NCI-H2107 (cell line): ENCODE results near the gene PARVG.
"Not testable (repeated sequence)": the region's sequence is repeated elsewhere in the genome, so short reads cannot be mapped to it uniquely, and the experiment has no call there.

Experiments
- DNase-seq: peaks from one replicate; lab custom pipeline; 2025; lab: John Stamatoyannopoulos, UW

Gene PARVG

DNA sequence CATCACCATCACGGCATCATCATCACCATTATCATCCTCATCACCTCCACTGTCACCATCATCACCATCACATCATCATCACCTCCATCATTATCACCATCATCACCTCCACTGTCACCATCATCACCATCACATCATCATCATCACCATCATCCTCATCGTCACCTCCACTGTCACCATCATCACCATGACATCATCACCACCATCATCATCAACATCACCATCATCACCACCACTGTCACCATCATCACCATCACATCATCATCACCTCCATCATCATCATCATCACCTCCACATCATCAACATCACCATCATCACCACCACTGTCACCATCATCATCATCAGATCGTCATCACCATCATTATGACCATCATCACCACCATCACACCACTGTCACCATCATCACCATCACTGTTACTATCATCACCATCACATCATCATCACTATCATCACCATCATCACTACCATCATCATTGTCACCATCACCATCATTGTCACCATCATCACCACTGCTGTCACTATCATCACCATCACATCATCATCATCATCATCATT lies 32.8 kb downstream of the PARVG start:
- DNase-seq = no peak

DNA sequence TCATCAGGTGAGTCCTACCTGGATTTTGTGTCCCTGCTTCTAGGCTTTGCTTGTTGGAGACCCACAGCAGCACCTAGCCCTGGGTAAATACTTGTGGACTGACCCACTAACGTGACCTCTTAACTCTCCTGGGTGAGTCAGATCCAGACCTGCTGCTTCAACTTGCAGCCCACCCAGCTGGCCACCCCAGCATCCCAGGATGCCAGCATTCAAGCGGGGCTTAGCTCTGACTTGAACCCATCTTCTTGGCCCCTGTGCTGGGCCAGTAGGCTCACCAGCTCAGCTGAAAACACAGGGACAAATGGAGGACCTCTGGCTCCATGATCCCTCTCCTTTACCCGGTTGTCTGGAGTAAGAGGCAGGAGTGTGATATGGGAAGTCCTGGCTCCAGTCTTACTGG lies 33.5 kb downstream of the PARVG start:
- no peak for DNase-seq

DNA sequence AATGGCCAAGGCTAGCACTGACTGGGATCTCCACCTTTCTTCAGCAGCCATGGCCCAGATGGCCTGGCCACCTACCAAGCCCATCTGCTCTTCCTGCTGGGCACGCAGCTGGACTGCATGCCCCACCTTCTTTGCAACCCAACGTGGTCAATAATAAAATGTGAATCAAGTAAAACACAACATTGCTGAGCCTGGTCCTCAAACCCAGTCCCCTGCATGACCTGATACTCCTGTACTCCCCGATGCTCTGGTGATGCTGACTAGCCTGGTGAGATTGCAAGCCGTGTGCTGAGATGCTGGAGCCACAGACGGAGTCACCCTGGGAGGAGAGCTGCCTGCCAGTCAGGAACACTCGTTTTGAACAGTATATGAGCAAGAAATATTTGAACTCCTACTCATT lies 34.0 kb downstream of the PARVG start:
- no peak for DNase-seq

DNA sequence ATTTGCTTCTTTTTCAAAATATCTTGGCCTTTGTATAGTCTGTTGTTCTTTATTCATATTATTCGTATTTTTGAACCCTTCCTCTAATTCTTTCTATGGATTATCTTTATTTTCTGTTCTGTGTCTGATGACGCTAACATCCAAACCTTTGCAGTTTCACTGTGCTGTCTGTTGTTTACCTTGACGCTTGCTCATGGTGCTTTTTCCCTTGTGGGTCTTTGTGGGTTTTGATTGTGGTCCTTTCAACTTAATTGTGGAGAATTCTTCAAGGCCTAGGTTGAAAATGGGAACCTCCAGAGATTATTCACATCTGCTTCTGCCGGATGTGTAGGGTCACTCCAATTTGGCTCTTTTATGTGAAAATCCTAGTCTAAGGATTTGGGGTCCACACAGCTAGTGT lies 34.6 kb downstream of the PARVG start:
- no peak for DNase-seq

DNA sequence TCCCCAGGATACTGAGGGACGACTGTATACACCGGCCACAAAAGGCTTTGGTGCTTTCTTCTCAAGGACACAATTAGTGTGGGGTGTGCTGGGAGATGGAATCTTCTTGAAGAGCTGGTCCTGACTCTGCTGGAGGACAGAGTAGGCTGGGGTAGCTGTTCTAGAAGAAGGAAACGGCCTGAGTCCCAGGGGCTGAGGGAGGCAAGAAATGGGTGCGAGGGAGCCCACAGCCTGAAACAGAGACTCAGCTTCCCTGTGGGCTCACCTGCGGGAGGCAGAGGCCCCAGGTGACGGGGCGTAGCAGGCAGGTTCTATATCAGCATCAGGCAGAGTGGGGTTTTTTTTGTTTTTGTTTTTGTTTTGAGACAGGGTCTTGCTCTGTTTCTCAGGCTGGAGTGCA lies 36.6 kb downstream of the PARVG start:
- no peak for DNase-seq

DNA sequence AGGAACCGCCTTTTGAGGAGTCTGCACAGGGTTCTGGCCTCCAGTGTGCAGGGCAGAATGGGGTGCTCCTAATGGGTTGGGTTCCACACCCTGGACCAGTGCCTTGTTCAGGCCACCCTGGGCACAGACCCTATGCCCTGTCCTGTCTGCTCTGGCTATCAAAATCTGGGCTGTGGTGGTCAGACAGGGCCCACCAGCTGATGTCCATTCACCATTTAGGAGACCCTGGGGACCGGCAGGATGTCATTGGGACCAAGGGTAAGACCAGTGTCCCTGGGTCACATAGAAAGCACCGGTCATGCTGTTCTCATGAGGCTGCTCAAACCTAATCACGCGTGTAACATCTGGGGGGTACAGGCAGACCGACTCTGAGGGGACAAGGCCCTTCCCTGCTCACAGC lies 37.3 kb downstream of the PARVG start:
- no peak for DNase-seq

DNA sequence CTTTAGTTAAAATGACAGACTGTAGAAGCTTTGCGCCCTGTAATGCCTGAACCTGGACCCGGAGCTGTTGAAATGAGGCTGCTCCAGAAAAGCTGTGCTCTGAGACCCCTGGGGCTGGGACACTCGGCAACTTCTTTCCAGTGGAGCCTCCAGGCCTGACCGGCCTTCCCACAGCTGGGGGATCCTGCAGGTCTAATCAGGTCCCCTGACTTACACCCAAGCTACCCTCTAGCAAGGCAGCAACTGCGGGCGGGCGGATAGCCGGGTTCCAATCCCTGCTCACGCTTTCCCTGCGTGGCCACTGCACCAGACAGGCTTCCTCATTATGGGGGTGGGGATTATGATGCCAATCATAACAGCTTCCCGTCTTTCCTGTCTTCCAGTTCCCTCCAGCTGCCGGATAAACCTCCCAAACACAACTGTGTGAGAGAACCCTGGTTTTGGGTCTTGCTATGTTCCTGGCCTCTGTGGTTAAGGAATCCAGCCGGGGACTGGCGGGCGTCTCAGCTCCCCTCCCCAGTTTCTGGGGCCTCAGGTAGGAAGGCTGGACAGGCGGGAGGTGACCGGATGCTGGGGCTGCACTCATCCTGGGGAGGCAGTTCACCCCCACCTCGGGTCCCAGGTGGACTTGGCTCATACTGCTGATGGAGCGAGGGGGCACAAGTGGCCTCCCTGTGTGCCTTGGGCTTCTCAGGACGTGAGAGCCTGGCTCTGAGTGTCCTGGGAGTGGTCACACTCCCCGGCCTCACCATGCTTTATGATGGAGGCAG lies 38.6 kb downstream of the PARVG start:
- no peak for DNase-seq

DNA sequence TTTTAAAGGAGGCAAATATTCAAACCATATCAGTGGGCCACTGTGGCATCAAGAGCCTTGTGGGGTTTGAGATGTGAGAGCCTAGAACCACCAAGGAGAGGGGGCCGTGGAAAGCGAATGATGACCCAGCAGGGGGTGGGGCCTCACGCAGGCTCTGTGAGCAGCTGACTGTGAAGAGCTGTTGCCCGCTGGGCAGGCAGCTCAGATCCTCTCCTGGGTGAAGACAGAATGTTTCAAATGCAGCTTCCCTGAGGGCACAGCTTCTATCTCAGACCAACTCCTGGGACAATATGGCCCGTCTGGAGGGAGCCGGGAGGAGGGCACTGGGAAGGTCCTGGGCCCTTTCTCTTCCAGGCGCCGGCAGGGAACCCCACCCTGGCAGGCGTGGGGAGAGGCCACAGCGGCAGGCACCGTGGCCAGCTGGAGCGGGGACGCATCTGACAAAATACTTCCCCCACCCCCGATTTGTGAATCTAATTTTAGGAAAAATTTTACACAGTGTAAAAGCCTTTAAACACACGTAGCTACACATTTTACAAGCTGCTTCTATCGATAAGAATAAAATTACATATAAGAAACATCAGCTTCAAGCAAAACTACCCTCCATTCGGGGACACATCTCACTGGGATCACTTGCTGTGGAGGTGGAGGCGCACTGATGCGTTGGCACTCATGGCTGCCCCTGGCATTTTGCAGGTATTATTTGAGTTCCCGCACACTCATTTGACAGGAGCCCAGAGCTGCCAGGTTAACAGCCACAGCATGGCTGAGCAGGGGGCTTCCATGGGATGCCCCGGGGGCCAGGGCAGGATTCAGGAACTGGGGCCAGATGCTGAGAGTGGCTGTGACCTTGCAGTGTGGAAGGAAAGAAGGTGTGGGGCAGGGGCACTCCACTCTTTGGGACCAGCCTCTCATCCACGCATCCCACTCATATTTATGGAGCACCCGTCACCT lies 40.3 kb downstream of the PARVG start:
- no peak for DNase-seq

DNA sequence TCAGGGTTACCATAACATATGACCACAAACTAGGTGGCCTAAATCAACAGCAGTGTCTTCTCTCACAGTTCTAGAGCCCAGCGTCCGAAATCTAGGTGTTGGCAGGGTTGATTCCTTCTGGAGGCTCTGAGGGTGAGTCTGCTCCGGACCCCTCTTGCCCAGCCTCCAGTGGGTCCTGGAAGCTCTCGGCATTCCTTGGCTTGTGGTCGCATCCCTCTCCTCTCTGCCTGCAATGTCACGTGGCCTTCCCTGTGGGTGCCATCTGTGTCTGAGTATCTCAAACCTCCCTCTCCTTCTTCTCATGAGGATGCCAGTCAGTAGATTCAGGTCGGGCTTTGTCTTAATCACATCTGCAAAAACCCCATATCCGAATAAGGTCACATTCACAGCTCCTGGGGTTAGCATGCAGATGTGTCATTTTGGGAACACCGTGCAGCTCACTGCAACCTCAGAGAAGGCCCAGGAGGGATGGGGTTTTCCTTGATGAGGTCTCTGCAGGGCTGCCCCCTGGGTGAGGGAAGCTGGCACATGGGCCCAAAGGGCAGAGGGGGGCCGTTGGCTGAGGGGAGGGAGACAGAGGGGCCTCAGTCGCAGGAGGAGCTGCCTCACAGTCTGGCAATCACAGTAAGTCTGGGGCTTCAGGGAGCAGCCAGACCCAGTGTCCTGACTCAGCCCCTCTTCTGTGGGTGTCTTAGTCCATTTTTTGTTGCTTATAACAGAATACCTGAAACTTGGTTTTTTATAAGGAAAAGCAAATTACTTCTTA lies 41.2 kb downstream of the PARVG start:
- DNase-seq = no peak

DNA sequence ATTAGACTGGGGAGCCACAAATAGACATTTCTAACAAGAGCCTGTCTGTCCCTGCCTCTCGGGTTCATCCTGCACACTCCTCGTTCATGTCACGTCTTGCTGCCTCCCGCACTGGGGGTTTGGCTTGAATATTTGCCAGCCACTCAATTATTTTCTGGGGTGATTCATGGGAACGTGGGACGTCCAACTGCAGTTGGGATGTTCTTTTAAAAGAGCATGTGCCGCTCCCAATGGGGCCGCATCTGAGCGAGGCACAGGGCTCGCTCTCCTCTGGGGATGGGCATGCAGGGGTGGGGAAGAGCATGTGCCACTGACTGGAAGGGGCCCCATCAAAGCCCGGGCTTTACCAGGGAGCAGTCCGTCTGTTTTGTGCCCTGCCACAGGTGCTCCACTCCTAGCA lies 43.4 kb downstream of the PARVG start:
- no peak for DNase-seq

DNA sequence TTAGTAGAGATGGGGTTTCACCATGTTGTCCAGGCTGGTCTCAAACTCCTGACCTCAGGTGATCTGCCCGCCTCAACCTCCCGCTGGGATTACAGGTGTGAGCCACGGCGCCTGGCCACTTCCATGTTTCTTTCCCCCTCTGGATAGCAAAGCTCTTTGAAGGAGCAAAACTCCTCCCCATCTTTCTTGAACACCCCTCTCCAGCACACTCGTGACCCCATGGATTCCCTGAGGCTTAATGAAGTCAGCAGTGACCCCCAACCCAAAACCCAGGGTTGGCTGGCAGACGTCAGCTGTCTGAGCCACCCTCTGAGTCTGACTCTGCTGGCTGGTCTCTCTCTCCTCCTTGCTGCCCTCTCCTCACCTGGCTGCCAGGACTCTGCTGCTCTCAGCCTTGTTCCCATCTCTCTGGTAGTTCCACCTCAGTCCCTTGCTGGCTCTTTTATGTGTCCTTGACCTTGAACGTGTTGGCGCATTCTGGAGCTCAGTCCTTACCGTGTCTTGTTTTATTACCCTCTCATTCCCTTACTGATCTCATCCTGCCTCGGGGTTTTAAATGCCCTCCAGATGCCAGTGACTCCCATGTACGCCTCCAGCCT lies 44.5 kb downstream of the PARVG start:
- no peak for DNase-seq

DNA sequence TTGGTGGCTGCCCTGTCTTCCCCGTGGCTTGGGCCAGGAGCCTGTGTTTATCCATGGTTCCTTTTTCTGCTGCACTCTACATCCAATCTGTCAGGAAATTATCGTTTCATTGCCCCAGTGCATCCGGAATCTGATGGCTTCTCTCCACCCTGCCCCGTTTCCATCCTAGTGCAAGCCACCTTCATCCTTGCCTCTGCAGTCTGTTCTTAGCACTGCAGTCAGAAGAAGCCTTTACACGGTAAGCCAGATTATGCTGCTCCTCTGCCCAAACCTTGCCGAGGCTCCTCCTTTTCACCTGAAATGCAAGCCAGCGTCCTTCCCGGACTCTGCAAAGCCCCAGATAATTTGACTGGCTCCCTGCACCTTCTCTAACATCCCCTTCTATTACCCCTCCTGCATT lies 45.1 kb downstream of the PARVG start:
- DNase-seq = no peak

DNA sequence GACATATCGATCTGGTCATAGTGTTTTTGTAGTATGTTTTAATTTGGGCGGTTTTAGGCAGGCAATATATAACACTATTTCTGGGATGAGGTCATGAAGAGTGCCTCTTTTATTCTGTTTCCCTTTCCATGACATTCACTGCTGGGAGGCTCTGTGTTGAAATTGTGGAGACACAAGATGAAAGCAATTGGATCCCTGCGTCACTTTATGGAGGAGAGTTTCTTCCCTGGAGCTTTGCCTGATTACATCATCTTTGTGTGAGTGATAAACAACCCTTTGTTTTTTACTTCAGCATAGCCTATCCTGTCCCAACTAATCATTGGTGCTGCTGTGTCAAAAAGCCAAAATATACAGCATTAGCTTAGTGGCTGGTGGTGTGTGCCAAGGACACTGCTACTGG lies 48.6 kb downstream of the PARVG start:
- DNase-seq = no peak

DNA sequence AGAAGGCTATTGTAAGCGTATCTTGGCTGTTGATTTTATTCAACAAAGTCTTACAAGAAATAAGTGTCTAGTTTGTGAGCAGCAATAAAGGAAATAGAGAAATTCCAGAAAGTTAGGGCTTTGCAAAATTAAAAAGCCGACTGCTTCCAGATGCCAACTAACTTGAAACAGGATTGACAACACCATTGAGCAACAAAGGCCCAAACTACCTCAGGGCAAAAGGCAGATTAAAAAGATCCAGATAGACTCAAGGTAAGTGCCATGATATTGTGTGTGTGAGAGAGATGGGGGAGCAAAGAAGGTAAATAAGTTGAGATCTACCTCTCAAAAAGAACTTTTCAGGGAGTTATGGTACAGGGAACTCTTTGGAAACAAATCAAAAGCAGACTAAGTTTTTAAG lies 49.1 kb downstream of the PARVG start:
- DNase-seq = no peak

DNA sequence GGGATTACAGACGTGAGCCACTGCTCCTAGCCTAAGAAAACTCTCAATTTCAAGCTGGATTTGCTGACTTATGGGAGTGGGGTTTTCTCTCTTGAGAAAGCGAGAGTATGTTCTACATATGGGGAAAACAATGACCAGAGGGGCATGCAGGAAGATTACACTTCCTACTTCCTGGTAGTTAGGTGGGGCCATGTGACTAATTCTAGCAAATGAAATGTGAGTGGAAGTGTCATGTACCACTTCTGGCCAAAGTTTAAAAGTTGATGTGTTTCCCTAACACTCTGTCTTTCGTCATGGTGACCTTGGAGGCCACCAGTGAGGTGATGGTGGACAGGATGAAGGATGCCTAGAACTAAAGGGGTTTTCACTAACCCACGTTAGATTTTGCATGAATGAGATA lies 50.5 kb downstream of the PARVG start:
- no peak for DNase-seq

DNA sequence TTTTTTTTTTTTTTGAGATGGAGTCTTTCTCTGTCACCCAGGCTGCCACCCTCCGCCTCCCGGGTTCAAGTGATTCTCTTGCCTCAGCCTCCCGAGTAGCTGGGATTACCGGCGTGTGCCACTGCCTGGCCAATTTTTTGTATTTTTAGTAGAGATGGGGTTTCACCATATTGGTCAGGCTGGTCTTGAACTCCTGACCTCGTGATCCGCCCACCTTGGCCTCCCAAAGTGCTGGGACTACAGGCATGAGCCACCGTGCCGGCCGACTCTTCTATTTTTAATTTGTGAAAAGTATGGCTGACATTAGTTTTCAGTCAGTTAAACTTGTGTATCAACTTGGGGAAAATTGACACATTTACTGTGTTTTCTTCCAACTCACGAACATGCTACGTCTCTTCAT lies 53.6 kb downstream of the PARVG start:
- DNase-seq = not testable (repeated sequence)

DNA sequence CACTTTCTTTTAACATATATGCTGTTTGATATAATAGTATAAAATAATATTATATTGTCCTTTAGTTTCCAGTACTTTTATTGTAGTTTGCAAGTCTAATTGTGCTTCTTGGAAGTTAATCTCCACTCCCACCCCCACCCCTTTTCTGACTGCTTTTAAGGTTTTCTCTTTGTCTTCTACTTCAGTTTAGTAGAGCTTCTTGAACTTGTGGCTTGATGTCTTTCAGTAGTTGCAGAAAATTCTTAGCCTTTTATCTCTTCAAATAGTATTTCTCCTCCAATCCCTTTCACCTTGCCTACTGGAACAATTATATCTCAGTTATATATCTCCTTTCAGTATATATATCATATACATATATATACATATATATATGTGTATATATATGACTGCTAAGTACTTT lies 56.6 kb downstream of the PARVG start:
- DNase-seq = no peak

DNA sequence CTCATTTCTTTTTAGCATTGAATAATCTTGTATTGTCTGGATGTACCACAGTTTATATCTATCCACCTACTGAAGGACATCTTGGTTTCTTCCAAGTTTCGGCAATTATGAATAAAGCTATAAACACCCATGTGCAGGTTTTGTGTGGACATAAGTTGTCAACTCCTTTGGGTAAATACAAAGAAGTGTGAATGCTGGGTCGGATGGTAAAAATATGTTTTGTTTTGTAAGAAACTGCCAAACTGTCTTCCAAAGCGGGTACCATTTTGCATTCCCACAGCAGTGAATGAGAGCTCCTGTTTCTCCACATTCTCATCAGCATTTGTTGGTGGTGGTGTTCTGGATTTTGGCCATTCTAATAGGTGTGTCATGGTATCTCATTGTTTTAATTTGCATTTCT lies 60.4 kb downstream of the PARVG start:
- not testable (repeated sequence) for DNase-seq

DNA sequence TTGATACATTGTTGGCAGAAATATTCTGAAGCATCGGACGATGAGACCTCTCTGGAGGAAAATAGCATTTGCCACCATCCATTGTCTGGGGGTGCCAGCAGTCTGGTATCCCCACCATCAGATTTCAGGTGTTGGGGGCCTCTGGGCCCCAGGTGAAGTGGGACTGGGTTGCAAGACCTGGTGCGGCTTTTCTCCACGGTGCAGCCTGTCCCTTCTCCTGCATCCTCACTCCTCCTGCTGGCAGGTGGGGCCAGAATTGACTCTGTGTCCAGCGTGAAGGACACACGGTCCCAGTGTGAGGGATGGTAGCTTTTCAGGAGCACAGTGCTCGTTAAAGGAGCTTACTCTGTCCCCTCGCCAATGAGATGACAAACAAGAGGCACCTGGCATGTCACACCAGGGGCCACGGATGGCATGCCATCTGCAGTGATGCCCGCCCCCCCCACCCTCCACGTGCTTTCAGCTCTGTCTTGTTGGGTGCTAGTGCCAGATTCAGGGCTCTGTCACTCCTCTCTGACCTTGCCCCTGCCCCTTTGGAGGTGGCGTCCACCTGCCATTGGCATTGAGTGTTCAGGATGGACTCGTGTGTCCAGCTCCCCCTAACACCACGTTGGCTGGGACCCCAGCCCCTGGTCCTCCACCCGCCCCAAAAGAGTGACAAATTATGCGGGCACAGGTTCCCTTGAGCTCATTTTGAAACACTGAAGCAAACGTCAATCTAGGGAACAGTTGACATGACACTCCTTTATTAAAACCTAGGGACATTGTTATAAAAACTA lies 62.4 kb downstream of the PARVG start:
- no peak for DNase-seq

DNA sequence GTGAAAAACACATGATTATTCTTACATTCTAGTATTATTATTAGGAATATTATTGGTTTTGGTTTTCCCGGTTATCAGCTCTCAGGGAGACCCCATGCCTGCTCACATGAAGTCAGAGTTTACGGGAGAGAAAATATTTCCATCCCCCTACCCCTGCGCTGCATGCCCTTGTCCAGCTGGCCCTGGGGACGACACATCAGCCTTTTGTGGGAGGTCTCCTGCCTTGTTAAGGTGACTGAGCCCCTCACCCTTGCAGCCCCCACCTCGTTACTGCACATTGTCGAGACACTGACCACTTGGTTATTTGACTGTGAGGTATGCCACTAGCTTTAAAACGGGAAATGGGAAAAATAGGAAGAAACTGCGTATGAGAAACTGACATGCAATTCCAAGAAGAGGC lies 63.0 kb downstream of the PARVG start:
- no peak for DNase-seq

DNA sequence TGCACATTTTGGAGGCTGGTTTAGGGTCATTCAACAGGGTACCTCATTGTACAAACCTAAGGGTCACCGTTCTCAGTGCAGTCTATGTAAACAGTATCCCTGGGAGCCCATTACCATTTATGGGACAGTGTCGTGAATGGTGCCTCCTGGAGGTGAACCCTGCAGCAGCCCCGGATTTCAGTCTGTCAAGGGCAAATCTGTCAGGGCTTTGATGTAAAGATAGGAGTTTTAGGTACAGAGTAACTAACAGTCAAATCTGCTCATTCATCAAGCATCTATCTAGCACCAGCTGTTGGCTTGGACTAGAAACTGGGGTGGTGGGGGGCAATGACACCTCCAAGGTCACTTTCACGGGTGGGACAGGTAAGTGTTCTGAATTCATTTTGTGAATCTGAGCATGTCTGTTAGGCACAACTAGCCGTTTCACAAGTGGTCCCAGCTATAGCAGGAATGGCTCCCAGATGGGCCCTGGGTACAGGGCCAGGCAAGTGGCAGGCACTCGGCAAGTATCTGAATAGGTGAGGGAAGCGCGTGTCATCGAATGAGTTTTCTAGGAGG lies 63.6 kb downstream of the PARVG start:
- DNase-seq = no peak
